Islet of Langerhans (tissue), 1 donor: ENCODE results near the gene LARP4.

Experiments used
- FAIRE-seq: peaks from one replicate; lab custom pipeline; 2011; peaks lifted over from hg19 to GRCh38; lab: Jason Lieb, UNC

The LARP4 gene

GRCh38 chr12:50527359-50527726 lies 126.7 kb downstream of the LARP4 start:
- no peak for FAIRE-seq

GRCh38 chr12:50528800-50529199 lies 128.1 kb downstream of the LARP4 start:
- no peak for FAIRE-seq

GRCh38 chr12:50529345-50529744 lies 128.7 kb downstream of the LARP4 start:
- FAIRE-seq = no peak
